Mononuclear cell (primary cell): ENCODE results near the gene TMEM59. TPM values are rescaled to one million over a fixed set of nuclear protein-coding genes. Genes with fewer than 3 reads are reported as not detected.

Experiments used
- H3K27me3 ChIP-seq: 2 replicates; pipeline ENCODE4 v1.6.0; 2011; ENCODE audit warnings: low read length, control low read depth; ENCODE audit not compliant: insufficient read depth
- H3K4me1 ChIP-seq: 2 replicates; pipeline ENCODE4 v1.5.1; 2011; ENCODE audit warnings: mild to moderate bottlenecking, low read length, control low read depth; ENCODE audit not compliant: insufficient read depth
- H3K4me3 ChIP-seq: 2 replicates; pipeline ENCODE4 v1.5.1; 2011; ENCODE audit warnings: mild to moderate bottlenecking, low read length, moderate library complexity
- H3K9me3 ChIP-seq: 2 replicates; pipeline ENCODE4 v1.5.1; 2011; ENCODE audit warnings: low read depth, mild to moderate bottlenecking, control low read depth, low read length
- total RNA-seq: library from RNA; depleted of rRNA; stranded (reverse); fragments of >200 nt; gene quantifications from one replicate; pipeline ENCODE4 v1.2.3, GENCODE V29; 2012

TMEM59 gene
- total RNA-seq, 1 donor = 186 TPM

GRCh38 chr1:53987880-53988279, 65.1 kb downstream of the TMEM59 start:
- Histone ChIP-seq H3K9me3 (no peaks in the 10 kb centered on the region), H3K27me3 (no peaks in the 10 kb centered on the region), H3K4me1 (no peaks in the 10 kb centered on the region), H3K4me3 (no peak overlapping the region)

DNA sequence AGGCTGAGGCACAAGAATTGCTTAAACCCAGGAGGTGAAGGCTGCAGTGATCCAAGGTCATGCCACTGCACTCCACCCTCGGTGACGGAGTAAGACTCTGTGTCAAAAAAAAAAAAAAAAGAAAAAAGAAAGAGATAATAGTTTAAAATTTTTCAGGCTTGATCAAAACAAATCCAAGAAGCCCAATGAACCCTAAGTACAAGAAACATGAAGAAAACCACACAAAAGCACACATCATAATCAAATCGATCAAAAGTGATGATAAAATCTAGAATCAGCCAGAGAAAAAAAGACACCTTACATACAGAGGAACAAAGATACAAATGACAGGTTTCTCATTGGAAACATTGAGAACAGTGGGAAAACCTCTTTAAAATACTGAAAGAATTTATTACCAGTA, 66.5 kb downstream of the TMEM59 start:
- Histone ChIP-seq H3K9me3 (no peaks in the 10 kb centered on the region), H3K4me1 (peaks cover 7% of the 10 kb centered on the region), H3K27me3 (no peaks in the 10 kb centered on the region), H3K4me3 (no peak overlapping the region)

- Histone ChIP-seq H3K9me3 (no peaks in the 10 kb centered on the region), H3K4me3 (no peak overlapping the region), H3K27me3 (no peaks in the 10 kb centered on the region), H3K4me1 (peaks cover 7% of the 10 kb centered on the region)
Observed at GRCh38 chr1:53984726-53985125, 68.3 kb downstream of the TMEM59 start.

DNA sequence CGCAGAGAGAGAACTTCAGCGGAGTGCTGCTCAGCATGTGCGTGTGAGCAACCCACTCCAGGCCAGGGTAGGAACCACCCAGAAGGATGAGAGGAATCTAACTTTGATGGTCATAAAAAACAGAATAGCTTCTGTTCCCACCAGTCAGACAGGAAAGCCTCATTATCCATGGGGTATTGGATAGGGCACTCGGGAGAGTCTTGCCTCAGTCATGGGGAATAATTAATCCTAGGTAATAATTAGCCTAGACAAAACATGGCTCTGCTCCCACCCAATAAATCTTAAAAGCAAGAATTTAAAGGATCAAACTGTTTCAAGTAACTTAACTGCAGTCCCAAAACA, 70.3 kb downstream of the TMEM59 start:
- Histone ChIP-seq H3K4me3 (no peak overlapping the region), H3K9me3 (no peaks in the 10 kb centered on the region), H3K27me3 (no peaks in the 10 kb centered on the region), H3K4me1 (peaks cover 7% of the 10 kb centered on the region)

DNA sequence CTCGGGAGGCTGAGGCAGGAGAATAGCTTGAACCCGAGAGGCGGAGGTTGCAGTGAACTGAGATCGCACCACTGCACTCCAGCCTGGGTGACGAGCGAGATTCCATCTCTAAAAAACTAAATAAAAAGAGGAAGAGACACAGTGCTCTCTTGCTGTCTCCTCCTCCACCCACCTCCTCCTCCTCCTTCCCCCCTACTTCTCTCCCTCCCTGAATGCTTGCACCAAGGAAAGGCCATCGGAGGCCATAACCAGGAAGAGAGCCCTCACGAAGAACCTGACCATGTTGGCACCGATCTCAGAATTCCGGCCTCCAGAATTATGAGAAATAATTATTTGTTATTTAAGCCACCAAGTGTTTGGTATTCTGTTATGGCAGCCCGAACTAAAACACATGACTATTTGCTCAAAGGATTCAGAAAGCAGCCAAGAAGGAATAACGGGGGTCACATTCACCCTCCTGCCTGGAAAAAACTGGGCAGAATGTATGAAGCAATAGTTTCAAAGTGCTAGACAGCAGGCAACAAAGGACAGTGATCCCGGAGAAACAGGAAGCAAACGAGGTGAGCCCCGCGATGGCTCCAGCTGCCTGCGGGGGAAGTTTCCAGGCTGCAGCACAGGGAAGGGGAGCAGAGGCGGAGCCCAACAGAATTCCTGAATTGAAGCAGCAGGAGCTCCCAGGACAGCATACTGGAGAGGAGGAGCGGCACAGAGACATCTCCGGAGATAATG, 70.8 kb downstream of the TMEM59 start:
- Histone ChIP-seq H3K4me3 (peak overlapping the region; percentile 37), H3K9me3 (no peaks in the 10 kb centered on the region), H3K27me3 (no peaks in the 10 kb centered on the region), H3K4me1 (peaks cover 7% of the 10 kb centered on the region)

DNA sequence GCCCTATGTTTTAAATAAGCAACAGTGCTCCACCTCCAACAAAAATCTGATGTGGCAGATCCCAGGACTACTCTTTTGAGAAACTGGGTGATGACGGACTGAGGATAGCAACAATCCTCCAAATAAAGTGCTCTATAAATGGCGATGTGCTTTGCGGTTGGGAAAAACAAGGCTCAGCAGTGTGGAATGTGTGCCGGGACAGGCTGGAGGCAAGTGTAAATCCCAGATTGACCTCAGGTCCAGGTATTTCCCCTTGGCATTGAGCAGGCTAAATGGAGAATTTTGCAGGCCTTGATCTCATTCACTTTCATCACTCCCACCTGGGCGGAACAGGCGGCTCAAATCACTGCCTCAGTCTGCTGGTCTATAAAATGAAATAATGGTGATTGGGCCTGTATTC, 71.8 kb downstream of the TMEM59 start:
- Histone ChIP-seq H3K27me3 (no peaks in the 10 kb centered on the region), H3K4me3 (no peak overlapping the region), H3K9me3 (no peaks in the 10 kb centered on the region), H3K4me1 (peaks cover 7% of the 10 kb centered on the region)

DNA sequence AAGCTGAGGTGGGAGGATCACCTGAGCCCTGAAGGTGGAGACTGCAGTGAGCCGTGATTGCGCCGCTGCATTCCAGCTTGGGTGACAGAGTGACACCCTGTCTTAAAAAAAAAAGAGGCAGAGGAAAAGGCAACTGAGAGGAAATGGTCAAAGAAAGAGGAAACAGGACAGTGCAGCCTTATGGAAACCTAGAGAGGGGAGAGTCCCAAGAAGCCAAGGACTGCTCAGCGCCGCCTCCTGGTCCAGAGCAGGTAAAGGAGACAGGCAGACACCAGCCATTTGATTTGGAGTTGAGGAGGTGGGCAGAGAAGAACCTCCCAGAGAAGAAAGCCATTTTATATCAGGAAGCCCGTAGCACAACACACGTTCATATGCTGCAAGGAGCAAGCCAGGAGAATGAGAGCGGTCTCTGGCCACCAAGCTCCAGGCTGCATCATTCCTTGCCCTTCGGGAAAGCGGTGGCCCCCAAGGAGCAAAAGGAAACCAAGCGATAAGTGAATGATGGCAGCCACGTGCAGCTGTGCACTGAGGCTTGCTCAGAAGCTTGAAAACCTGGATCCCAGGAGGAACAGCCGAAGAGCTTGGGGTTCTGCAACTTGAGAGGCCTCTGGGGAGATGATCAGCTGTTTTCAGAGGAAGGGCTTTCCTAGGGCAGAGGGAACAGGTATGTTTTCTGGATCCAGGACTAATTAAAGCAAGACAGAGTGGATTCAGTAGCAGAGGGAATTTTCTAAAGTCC, 73.1 kb downstream of the TMEM59 start:
- peaks cover 7% of the 10 kb centered on the region for H3K4me1 ChIP-seq
- no peaks in the 10 kb centered on the region for H3K27me3 ChIP-seq
- no peaks in the 10 kb centered on the region for H3K9me3 ChIP-seq

More for the DNA sequence above, 73.1 kb downstream of the TMEM59 start:
- H3K4me3 ChIP-seq = no peak overlapping the region

Other genes with a start within 250 kb of the TMEM59 start
- 6.6 TPM for gene NDC1, start 214.9 kb downstream of the TMEM59 start, total RNA-seq
- gene YIPF1, start 163.4 kb downstream of the TMEM59 start, total RNA-seq = 11.4 TPM
- gene DIO1, start 159.0 kb downstream of the TMEM59 start, total RNA-seq = 0.21 TPM
- 16.3 TPM for gene IFT25, start 107.5 kb downstream of the TMEM59 start, total RNA-seq
- 7.1 TPM for gene LRRC42, start 106.9 kb downstream of the TMEM59 start, total RNA-seq
- not detected for gene LDLRAD1, start 35.0 kb downstream of the TMEM59 start, total RNA-seq
- gene TCEANC2, start 404 bp upstream of the TMEM59 start, total RNA-seq = 1.0 TPM
- 0.10 TPM for gene CDCP2, start 99.8 kb upstream of the TMEM59 start, total RNA-seq
- 1.0 TPM for gene CYB5RL, start 146.8 kb upstream of the TMEM59 start, total RNA-seq
- gene MRPL37, start 147.0 kb upstream of the TMEM59 start, total RNA-seq = 28.5 TPM